ENCODE results near the gene LSM7.

DNA sequence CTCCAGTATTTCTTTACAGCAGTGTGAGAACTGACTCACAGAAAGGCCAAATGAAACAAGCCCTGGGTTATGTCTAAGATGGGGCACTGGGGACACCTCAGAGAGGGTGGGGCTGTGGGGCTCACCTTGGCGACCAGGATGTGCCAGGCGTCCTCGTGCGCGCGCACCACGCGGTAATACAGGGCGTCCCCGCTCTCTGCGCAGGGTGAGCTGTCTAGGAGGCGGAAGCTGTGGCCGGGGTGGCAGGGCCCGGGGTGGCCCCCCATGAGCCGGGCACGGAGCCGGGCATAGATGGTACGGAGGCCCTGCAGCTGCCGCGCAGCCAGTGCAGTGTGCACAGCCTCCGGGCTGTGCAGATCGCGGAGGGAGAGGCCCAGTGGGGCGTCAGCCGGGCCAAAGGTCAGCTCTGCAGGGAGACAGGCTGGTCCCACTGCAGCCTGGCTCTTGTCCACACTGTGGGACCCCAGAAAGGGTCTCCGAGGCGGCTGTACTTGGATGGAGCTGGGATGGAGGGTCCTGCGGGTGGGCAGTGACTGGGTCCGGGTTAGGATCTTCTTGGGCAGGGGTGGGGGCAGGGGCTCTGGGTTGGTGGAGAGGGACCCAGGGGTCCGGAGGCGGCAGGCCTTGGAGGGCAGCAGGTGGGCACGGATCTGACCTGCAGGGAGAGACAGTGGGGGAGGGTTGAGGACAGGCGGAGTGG, 49.8 kb downstream of the LSM7 start:
- no peak for TF ChIP-seq POLR2A (IDR thresholded peaks at IDR 0.05)
- TF ChIP-seq, protein P1, sequence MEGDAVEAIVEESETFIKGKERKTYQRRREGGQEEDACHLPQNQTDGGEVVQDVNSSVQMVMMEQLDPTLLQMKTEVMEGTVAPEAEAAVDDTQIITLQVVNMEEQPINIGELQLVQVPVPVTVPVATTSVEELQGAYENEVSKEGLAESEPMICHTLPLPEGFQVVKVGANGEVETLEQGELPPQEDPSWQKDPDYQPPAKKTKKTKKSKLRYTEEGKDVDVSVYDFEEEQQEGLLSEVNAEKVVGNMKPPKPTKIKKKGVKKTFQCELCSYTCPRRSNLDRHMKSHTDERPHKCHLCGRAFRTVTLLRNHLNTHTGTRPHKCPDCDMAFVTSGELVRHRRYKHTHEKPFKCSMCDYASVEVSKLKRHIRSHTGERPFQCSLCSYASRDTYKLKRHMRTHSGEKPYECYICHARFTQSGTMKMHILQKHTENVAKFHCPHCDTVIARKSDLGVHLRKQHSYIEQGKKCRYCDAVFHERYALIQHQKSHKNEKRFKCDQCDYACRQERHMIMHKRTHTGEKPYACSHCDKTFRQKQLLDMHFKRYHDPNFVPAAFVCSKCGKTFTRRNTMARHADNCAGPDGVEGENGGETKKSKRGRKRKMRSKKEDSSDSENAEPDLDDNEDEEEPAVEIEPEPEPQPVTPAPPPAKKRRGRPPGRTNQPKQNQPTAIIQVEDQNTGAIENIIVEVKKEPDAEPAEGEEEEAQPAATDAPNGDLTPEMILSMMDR (IDR thresholded peaks at IDR 0.05): no peak
